ENCODE results near the gene ELP4. TPM values are rescaled to one million over a fixed set of nuclear protein-coding genes. Genes with fewer than 3 reads are reported as not detected.
"Not testable (repeated sequence)": the region's sequence is repeated elsewhere in the genome, so short reads cannot be mapped to it uniquely, and the experiment has no call there.

The ELP4 gene
- total RNA-seq, 2 donors from 2014 or later = 14.0 to 15.6 TPM

DNA sequence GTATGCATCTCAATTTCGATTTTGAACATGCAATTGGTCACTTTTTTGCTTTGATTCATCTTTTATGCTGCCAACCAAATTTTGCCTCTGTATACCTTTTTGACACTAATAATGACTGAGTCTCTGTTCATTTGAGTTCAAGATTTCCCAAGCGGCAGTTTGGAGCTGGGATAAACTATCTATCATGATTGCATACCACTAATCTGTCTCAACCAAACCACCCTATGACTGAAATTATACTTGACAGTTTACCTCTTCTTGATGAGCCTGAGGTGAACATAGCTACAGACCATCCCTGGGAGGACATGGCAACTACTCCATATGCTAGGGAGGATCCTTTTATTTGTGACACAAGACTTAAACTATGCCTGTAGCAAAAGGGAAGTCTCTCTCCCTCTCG is 155.4 kb downstream of the ELP4 start:
- H3K27me3 ChIP-seq = no peaks in the 10 kb centered on the region
- no peaks in the 10 kb centered on the region for H3K9me3 ChIP-seq
- no peak overlapping the region for H3K4me3 ChIP-seq
- no peak for DNase-seq (ENCODE audit: low spot score)
- no peak overlapping the region for H3K27ac ChIP-seq
- no peaks in the 10 kb centered on the region for H3K36me3 ChIP-seq
- H3K4me1 ChIP-seq = no peaks in the 10 kb centered on the region
- TF ChIP-seq, protein P1, sequence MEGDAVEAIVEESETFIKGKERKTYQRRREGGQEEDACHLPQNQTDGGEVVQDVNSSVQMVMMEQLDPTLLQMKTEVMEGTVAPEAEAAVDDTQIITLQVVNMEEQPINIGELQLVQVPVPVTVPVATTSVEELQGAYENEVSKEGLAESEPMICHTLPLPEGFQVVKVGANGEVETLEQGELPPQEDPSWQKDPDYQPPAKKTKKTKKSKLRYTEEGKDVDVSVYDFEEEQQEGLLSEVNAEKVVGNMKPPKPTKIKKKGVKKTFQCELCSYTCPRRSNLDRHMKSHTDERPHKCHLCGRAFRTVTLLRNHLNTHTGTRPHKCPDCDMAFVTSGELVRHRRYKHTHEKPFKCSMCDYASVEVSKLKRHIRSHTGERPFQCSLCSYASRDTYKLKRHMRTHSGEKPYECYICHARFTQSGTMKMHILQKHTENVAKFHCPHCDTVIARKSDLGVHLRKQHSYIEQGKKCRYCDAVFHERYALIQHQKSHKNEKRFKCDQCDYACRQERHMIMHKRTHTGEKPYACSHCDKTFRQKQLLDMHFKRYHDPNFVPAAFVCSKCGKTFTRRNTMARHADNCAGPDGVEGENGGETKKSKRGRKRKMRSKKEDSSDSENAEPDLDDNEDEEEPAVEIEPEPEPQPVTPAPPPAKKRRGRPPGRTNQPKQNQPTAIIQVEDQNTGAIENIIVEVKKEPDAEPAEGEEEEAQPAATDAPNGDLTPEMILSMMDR (IDR thresholded peaks at IDR 0.05) = no peak

DNA sequence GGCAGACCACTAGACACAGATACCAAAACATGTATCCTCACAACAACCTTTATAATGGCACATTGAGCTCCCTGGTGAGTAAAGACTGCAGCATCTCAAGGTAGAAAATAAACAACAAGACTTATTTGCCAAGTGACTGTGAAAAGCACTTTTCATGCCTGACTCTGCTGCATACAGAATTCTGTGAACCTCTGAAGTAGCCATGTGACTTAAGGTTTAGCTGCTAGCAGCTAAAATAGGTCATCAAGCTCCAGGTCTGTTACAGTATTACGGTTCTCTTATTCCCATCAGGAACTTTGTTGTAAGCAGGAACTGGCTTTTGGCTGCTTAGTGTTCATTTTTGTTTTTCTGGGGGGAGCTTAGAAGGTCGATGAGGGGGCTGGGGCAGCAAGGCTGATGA is 162.1 kb downstream of the ELP4 start:
- no peak overlapping the region for H3K4me3 ChIP-seq
- H3K27me3 ChIP-seq = no peaks in the 10 kb centered on the region
- H3K4me1 ChIP-seq = no peaks in the 10 kb centered on the region
- H3K36me3 ChIP-seq = no peaks in the 10 kb centered on the region
- TF ChIP-seq, protein P1 (IDR thresholded peaks at IDR 0.05) = no peak
- no peak for DNase-seq (ENCODE audit: low spot score)
- H3K27ac ChIP-seq = no peak overlapping the region
- no peaks in the 10 kb centered on the region for H3K9me3 ChIP-seq

DNA sequence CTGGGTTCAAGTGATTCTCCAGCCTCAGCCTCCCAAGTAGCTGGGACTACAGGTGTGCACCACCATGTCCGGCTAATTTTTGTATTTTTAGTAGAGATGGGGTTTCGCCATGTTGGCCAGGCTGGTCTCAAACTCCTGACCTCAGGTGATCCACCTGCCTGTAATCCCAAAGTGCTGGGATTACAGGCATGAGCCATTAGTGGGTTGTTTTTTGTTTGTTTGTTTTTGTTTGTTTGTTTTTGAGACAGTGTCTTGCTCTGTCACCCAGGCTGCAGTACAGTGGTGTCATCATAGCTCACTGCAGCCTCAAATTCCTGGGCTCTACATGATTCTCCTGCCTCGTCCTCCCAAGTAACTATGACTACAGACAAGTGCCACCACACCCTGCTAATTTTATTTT is 163.5 kb downstream of the ELP4 start:
- DNase-seq (ENCODE audit: low spot score); H3K4me3 ChIP-seq; H3K9me3 ChIP-seq; H3K27ac ChIP-seq; H3K36me3 ChIP-seq; H3K27me3 ChIP-seq; H3K4me1 ChIP-seq: not testable (repeated sequence)

DNA sequence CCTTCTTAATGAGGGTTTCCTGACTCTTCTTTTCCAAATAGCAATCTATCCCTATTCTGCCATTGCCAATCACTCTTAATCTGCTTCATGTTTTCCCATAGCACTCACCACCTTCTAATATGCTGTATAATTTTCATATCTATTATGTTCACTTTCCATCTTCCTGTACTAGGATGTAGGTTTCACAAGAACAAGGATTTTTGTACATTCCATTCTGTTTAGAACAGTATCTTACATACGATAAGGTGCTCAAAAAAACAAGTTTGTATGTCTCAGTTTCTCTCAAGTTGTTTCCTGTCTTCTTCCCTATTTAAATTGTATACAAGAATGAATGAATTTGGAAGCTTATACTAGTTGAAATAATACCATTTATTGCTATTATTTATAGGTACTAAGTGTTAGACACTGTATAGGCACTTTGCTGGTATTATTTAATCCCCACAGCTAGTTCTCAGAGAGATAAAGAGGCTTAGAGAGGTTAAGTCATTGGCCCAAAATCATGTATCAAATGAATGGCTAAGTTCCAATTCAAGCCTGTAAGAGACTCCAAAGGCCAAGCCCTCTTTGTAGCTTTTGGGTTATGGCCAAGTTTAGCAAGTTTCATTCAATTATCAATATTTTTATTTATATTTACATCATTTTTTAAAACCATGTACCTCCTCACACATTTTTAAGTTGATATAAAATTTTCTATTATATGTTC is 166.9 kb downstream of the ELP4 start:
- TF ChIP-seq, protein P1 (IDR thresholded peaks at IDR 0.05) = no peak
- H3K4me3 ChIP-seq = no peak overlapping the region
- H3K36me3 ChIP-seq = peaks cover 5% of the 10 kb centered on the region
- H3K9me3 ChIP-seq = no peaks in the 10 kb centered on the region
- no peak for DNase-seq (ENCODE audit: low spot score)
- no peaks in the 10 kb centered on the region for H3K4me1 ChIP-seq
- H3K27me3 ChIP-seq = no peaks in the 10 kb centered on the region
- H3K27ac ChIP-seq = no peak overlapping the region

DNA sequence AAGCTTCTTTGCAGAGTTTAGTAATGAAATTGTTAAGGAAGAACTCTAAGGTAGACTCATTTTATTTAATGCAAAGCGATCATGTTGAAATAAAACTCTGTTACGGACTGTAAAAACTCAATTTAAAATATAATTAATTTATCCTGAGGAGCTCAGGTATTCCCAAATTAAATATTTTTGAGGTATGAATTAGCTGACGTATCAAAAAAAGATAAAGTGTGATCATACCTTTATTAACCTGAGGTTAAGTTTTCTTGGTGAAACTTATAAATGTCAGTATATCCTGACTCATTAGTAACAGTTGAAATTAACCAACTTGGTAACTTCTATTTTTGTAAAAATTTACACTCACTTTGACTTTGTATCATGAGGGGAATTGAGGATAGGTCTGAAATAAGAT is 171.2 kb downstream of the ELP4 start:
- H3K9me3 ChIP-seq = no peaks in the 10 kb centered on the region
- no peak overlapping the region for H3K4me3 ChIP-seq
- peaks cover 5% of the 10 kb centered on the region for H3K36me3 ChIP-seq
- TF ChIP-seq, protein P1 (IDR thresholded peaks at IDR 0.05) = no peak
- no peak for DNase-seq (ENCODE audit: low spot score)
- no peaks in the 10 kb centered on the region for H3K4me1 ChIP-seq
- H3K27ac ChIP-seq = no peak overlapping the region
- H3K27me3 ChIP-seq = no peaks in the 10 kb centered on the region

DNA sequence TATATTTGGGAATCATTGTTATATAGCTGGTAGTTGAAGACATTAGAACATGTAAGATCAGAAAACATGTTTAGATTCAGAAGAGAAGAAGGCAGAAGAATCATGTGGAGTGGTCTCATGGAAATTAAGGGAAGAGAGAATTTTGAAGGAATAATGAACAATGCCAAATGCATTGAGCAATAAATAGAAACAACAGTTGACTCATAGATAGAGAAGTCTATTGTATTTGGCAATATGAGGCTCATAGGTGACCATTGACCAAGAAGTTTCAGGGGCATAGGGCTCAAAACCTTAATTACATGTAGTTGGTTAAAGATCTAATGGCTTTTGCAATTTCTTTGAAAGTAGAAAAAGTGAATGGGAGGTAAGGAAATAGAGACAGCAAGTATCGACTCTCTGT is 177.7 kb downstream of the ELP4 start:
- Histone ChIP-seq H3K9me3 (no peaks in the 10 kb centered on the region), H3K4me3 (no peak overlapping the region), H3K4me1 (no peaks in the 10 kb centered on the region), H3K27ac (no peak overlapping the region), H3K27me3 (no peaks in the 10 kb centered on the region), H3K36me3 (no peaks in the 10 kb centered on the region)
- no peak for DNase-seq (ENCODE audit: low spot score)
- TF ChIP-seq, protein P1 (IDR thresholded peaks at IDR 0.05) = no peak

All from right atrium auricular region (tissue), 2 donors.